Activated CD8-positive, alpha-beta memory T cell treated with anti-CD3 and anti-CD28 coated beads, Interleukin-2, amount 50 U/mL, for 48 hours (primary cell): Measurements from ENCODE around the gene AMOT.

ENCODE experiments used
- DNase-seq: peaks from one replicate; pipeline ENCODE4 v3.0.0-alpha.2; 2020

AMOT gene

GRCh38 chrX:112731793-112732192 lies 108.8 kb downstream of the AMOT start:
- no peak for DNase-seq
